Endothelial cell of umbilical vein (primary cell): ENCODE measurements around the gene DCUN1D1. TPM values are rescaled to one million over a fixed set of nuclear protein-coding genes. Genes with fewer than 3 reads are reported as not detected.

Experiments
- BruUV-seq: library from RNA; stranded (reverse); fragments of 400-500 nt; replicated peaks from 2 replicates; lab custom pipeline; 2021; lab: Mats Ljungman, UMichigan
- CTCF ChIA-PET: fragments of 300-600, 350-600 bp; sonication (Branson Sonifier 250); formaldehyde crosslinking; loops from one replicate; lab custom pipeline; 2021; ENCODE audit warnings: antibody characterized with exemption, inconsistent platforms; lab: Charles Lee
- POLR2A ChIA-PET: fragments of 300-600, 350-600 bp; sonication (Branson Sonifier 250); formaldehyde crosslinking; loops from one replicate; lab custom pipeline; 2021; ENCODE audit warnings: antibody characterized with exemption, inconsistent platforms; lab: Charles Lee
- DNase-seq: peaks from one replicate; pipeline ENCODE4 v3.0.0-alpha.2; 2011; ENCODE audit warnings: low read depth, low spot score
- FAIRE-seq: peaks from 2 replicates; lab custom pipeline; 2011; peaks lifted over from hg19 to GRCh38; lab: Jason Lieb, UNC
- H2AFZ ChIP-seq: 2 replicates; pipeline ENCODE4 v1.6.0; 2012; ENCODE audit warnings: low read depth, low read length, control low read depth, inconsistent platforms
- H3K27ac ChIP-seq: 2 replicates; pipeline ENCODE4 v1.5.1; 2011; ENCODE audit warnings: low read depth, mild to moderate bottlenecking, control low read depth, low read length, moderate library complexity; ENCODE audit not compliant: insufficient read depth
- H3K27me3 ChIP-seq, 2 experiments: 2 replicates each; pipeline versions ENCODE4 v1.6.0 to v1.6.1; 2011; ENCODE audit warnings: low read length in 2 of 2, mixed read lengths in 1 of 2; ENCODE audit not compliant: control insufficient read depth in 2 of 2, insufficient read depth in 2 of 2
- H3K36me3 ChIP-seq, 2 experiments: 2 replicates in 1 of 2; 3 replicates in 1 of 2; pipeline ENCODE4 v1.5.1; 2011; ENCODE audit warnings: low read length in 2 of 2, mild to moderate bottlenecking in 1 of 2, moderate library complexity in 1 of 2; ENCODE audit not compliant: control insufficient read depth in 2 of 2, insufficient read depth in 2 of 2; ENCODE audit errors: extremely low read depth in 1 of 2
- H3K4me1 ChIP-seq: 3 replicates; pipeline ENCODE4 v1.5.1; 2011; ENCODE audit warnings: mild to moderate bottlenecking, low read length; ENCODE audit not compliant: control insufficient read depth, insufficient read depth; ENCODE audit errors: extremely low read depth
- H3K4me2 ChIP-seq: 2 replicates; pipeline ENCODE4 v1.6.1; 2011; ENCODE audit warnings: low read length, control low read depth, mixed read lengths; ENCODE audit not compliant: insufficient read depth
- H3K4me3 ChIP-seq, 3 experiments: fragments of 200-600 bp in 1 of 3; sonication (generic), shearing (Covaris generic) in 1 of 3; replicated peaks in 1 of 3; 2 replicates each; pipeline ENCODE4 v1.5.1; 2011 to 2016; ENCODE audit warnings: control low read depth in 3 of 3, low read length in 3 of 3, mild to moderate bottlenecking in 2 of 3, inconsistent platforms in 1 of 3, low read depth in 1 of 3, moderate library complexity in 1 of 3; ENCODE audit not compliant: insufficient read depth in 1 of 3
- H3K79me2 ChIP-seq: 2 replicates; pipeline ENCODE4 v1.6.0; 2012; ENCODE audit warnings: low read length, inconsistent platforms; ENCODE audit not compliant: control insufficient read depth, insufficient read depth
- H3K9ac ChIP-seq: replicated peaks from 2 replicates; pipeline ENCODE3; 2011; ENCODE audit warnings: low read length, control low read depth; ENCODE audit not compliant: insufficient read depth; ENCODE audit errors: extremely low read depth
- H3K9me1 ChIP-seq: replicated peaks from 3 replicates; pipeline ENCODE4 v1.6.0; 2011; ENCODE audit warnings: mild to moderate bottlenecking, low read length; ENCODE audit not compliant: control insufficient read depth, insufficient read depth; ENCODE audit errors: extremely low read depth
- H3K9me3 ChIP-seq: replicated peaks from 2 replicates; pipeline ENCODE4 v1.5.1; 2012; ENCODE audit warnings: low read length, inconsistent platforms; ENCODE audit not compliant: control insufficient read depth, insufficient read depth
- H4K20me1 ChIP-seq: replicated peaks from 2 replicates; pipeline ENCODE3; 2011; ENCODE audit warnings: mild to moderate bottlenecking, low read length; ENCODE audit not compliant: control insufficient read depth, insufficient read depth; ENCODE audit errors: extremely low read depth
- EZH2 ChIP-seq: IDR thresholded peaks from 2 replicates; pipeline ENCODE4 v1.6.1; 2012; ENCODE audit warnings: borderline replicate concordance, low read depth, mild to moderate bottlenecking, moderate library complexity, low read length, inconsistent platforms; ENCODE audit not compliant: severe bottlenecking
- FOS ChIP-seq: IDR thresholded peaks from 2 replicates; pipeline ENCODE4 v1.6.1; 2011; ENCODE audit warnings: mild to moderate bottlenecking, low read length, moderate library complexity, borderline replicate concordance; ENCODE audit not compliant: insufficient read depth
- GATA2 ChIP-seq: IDR thresholded peaks from 2 replicates; pipeline ENCODE4 v1.7.0; 2011; ENCODE audit warnings: low read depth, mild to moderate bottlenecking, moderate library complexity, mixed read lengths, low read length; ENCODE audit not compliant: insufficient read length, insufficient read depth
- JUN ChIP-seq: IDR thresholded peaks from 2 replicates; pipeline ENCODE4 v1.6.1; 2011; ENCODE audit warnings: borderline replicate concordance, low read depth; ENCODE audit not compliant: insufficient read length, insufficient read depth
- MAX ChIP-seq: IDR thresholded peaks from 2 replicates; pipeline ENCODE4 v1.6.1; 2011; ENCODE audit not compliant: insufficient read depth, insufficient read length
- MYC ChIP-seq: IDR thresholded peaks from one replicate; pipeline ENCODE4 v1.6.1; 2011; ENCODE audit warnings: mild to moderate bottlenecking, low read depth, low read length
- POLR2A ChIP-seq: IDR thresholded peaks from 2 replicates; pipeline ENCODE4 v1.6.1; 2012; ENCODE audit warnings: low read depth, mild to moderate bottlenecking, control low read depth, low read length
- POLR2AphosphoS5 ChIP-seq: IDR thresholded peaks from 2 replicates; pipeline ENCODE4 v1.6.1; 2012; ENCODE audit warnings: low read depth, mild to moderate bottlenecking, control low read depth, low read length, moderate library complexity; ENCODE audit not compliant: insufficient read depth
- dilution Hi-C: fragments of 300-500 bp; cut with MboI; formaldehyde crosslinking; loops from one replicate; pipeline ENCODE4 v1.15.0; 2019; ENCODE audit warnings: low sequenced_read_pairs; ENCODE audit not compliant: extremely low pct_ligation_motif_present
- intact Hi-C: fragments of 100-400 bp; cut with micrococcal nuclease; formaldehyde crosslinking; loops from one replicate; pipeline ENCODE4 v1.10.0; 2022
- polyA plus RNA-seq, 4 experiments: library from polyadenylated mRNA; depleted of rRNA in 3 of 4; stranded (reverse) in 3 of 4; unstranded in 1 of 4; fragments of >200 nt; gene quantifications; 2 replicates each; pipeline versions ENCODE4 v1.2.1 to v1.2.3, GENCODE V29; 2011 to 2012; ENCODE audit warnings: missing spikeins in 1 of 4
- total RNA-seq: library from RNA; stranded (reverse); gene quantifications from 2 replicates; pipeline ENCODE4 v1.2.3, GENCODE V29; 2021
- TF ChIP-seq, protein P1 (sequence below), 2 donors: IDR thresholded peaks; 1 replicate in 1 of 2; 2 replicates in 1 of 2; pipeline ENCODE4 v1.5.1; 2011; ENCODE audit warnings: low read length in 2 of 2, mild to moderate bottlenecking in 2 of 2, moderate library complexity in 2 of 2, control low read depth in 1 of 2, inconsistent platforms in 1 of 2, low read depth in 1 of 2; ENCODE audit not compliant: insufficient read depth in 1 of 2; ENCODE audit errors: extremely low read depth in 1 of 2

Gene DCUN1D1
- total and polyA plus RNA-seq, 2 donors (not counting 3 experiments of a cell fraction or from before 2014, with no cell fraction given) = 4.9 to 41.3 TPM

- no peak for DNase-seq
- dilution Hi-C loops (no loop called here), intact Hi-C loops (no loop called here)
- POLR2A ChIA-PET = no interaction called here
- Histone ChIP-seq H2AFZ (no peak overlapping the region), H3K4me3 (no peak overlapping the region), H3K9me1 (no peaks in the 10 kb centered on the region), H3K4me2 (no peak overlapping the region), H3K9me3 (no peaks in the 10 kb centered on the region), H3K27me3 (no peaks in the 10 kb centered on the region), H4K20me1 (no peaks in the 10 kb centered on the region), H3K9ac (no peak overlapping the region), H3K36me3 (peaks cover 0 to 2% of the 10 kb centered on the region in 2 experiments), H3K27ac (no peak overlapping the region), H3K4me1 (no peaks in the 10 kb centered on the region), H3K79me2 (no peaks in the 10 kb centered on the region)
- TF ChIP-seq GATA2 = no peak
- no peak for TF ChIP-seq JUN
- TF ChIP-seq FOS = no peak
- TF ChIP-seq EZH2 = no peak
- no peak for TF ChIP-seq MAX
- TF ChIP-seq POLR2A = no peak
- no peak for TF ChIP-seq MYC
- TF ChIP-seq, protein P1, sequence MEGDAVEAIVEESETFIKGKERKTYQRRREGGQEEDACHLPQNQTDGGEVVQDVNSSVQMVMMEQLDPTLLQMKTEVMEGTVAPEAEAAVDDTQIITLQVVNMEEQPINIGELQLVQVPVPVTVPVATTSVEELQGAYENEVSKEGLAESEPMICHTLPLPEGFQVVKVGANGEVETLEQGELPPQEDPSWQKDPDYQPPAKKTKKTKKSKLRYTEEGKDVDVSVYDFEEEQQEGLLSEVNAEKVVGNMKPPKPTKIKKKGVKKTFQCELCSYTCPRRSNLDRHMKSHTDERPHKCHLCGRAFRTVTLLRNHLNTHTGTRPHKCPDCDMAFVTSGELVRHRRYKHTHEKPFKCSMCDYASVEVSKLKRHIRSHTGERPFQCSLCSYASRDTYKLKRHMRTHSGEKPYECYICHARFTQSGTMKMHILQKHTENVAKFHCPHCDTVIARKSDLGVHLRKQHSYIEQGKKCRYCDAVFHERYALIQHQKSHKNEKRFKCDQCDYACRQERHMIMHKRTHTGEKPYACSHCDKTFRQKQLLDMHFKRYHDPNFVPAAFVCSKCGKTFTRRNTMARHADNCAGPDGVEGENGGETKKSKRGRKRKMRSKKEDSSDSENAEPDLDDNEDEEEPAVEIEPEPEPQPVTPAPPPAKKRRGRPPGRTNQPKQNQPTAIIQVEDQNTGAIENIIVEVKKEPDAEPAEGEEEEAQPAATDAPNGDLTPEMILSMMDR (IDR thresholded peaks at IDR 0.05; ENCODE audit: extremely low read depth in 1 of 2, insufficient read depth in 1 of 2, low read depth in 1 of 2, low read length in 2 of 2) = no peak
- TF ChIP-seq POLR2AphosphoS5 = no peak
- no peak for FAIRE-seq
- CTCF ChIA-PET = no interaction called here
- BruUV-seq = no TSS peak
These were observed 33.5 kb upstream of the DCUN1D1 start for GRCh38 chr3:183013856-183014255.
